NCI-H146 treated with DMSO at 0.1 percent for 48 hours (cell line): Measurements from ENCODE around the gene PDS5B.
"Not testable (repeated sequence)": the region's sequence is repeated elsewhere in the genome, so short reads cannot be mapped to it uniquely, and the experiment has no call there.

Source experiments
- DNase-seq: peaks from one replicate; lab custom pipeline; 2025; ENCODE audit not compliant: unreplicated experiment; lab: John Stamatoyannopoulos, UW

The PDS5B gene

DNA sequence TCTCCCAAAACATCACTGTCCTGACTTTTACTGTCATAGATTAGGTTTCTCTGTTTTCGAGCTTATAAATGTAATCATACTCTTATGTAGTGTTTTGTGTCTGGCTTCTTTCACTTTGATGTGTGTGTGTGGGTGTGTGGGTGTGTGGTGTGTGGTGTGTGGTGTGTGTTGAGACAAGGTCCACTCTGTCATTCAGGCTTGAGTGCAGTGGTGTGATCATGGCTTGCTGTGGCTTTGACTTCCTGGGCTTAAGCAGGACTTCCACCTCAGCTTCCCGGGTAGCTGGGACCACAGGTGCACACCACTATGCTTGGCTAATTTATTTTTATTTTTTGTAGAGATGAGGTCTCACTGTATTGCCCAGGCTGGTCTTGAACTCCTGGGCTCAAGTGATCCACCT is 59.6 kb downstream of the PDS5B start:
- DNase-seq: no peak

DNA sequence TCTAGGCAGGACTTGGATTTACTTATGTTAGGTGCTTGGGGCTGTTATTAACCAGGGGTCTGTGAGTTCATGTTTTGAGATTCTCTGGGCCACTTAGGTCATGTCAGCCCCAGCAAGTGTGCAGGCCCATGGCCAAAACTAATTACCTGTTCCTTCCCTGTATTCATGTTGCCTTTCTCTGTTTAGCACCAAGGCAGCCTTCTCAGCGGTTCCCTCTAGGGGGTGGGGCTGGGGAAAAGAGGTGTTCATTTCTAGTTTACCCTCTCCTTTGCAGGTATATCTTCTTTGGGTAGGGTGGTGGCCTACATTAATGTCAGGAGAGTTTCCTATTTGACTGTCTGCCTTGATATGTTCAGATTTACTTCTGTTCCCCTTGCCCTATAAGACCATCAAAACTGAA is 61.7 kb downstream of the PDS5B start:
- DNase-seq: no peak

DNA sequence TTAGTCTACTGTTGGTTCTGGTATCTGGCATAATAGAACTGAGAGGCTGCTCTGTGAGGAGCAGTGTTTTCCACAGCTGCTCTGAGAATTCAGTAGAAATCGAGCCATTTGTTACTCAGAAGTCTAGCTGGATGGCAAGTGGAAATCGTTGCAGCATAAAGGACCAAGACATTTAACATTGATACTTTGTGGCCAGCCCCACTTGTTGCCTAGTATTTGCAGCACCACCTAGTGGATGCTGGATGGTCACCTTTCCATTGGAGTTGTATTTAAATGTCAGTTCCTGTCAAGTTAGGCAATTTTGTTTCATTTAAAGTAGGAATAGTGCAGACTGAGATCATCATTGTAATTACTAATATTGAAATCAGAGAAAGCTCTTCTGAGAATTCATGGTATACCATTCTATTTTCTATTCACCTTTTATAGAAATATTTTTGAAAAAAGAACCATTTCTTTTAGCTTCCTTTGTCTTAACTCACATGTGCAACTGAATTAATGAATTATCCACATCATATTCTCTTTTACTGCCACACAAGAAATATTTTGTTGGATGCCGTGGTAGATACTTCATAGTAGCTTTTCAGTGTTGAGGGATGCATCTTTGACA is 64.6 kb downstream of the PDS5B start:
- DNase-seq: peak; percentile 60

DNA sequence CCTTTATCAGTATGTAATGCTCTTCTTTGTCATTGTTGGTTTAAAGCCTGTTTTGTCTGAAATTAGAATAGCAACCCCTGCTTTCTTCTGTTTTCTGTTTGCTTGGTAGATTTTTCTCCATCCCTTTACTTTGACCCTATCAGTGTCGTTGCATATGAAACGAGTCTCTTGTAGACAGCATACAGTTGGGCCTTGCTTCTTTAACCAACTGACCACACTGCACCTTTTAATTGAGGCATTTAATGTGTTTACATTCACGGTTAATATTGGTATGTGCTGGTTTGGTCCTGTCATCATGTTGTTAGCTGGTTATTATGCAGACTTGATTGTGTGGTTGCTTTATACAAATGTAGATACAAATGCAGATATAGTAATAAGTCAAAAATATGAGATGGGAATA is 71.1 kb downstream of the PDS5B start:
- DNase-seq: no peak

DNA sequence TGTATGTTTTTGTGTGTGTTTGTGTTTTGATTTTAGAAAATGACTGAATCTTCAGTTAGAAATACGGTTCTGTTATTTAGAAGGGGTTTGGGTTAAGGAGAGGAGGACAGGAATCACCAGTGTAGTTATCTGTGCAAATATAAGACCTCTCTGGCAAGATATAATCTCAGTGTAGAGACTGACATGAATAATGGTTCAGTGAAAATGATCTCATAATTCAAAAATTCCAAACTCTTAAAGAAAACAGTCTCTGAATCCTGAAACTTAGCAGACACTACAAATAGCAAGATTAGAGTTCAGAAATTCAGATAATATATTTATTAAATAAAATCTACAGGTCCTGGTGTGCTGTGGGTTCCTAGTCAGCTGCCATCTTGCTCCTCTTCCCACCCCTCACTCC is 73.5 kb downstream of the PDS5B start:
- no peak for DNase-seq

DNA sequence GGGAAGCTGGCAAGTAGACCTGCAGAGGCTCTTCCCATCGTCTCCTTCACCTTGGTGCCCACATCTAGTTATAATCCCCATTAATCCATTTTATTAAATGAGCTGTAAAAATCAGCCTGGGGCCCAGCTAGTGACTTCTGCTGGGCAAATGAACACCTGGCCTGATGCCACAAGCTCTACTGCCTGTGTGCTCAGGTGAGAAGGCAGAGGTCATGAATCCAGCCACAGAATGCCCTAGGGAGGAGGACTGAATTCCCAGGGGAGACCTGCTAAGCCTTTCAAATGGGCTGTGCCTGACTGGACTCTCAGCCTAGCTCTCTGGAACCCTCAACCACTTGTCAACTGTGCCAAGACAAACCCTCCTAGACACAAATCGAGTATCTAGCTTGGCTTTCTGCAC is 74.0 kb downstream of the PDS5B start:
- peak; percentile 15 for DNase-seq

DNA sequence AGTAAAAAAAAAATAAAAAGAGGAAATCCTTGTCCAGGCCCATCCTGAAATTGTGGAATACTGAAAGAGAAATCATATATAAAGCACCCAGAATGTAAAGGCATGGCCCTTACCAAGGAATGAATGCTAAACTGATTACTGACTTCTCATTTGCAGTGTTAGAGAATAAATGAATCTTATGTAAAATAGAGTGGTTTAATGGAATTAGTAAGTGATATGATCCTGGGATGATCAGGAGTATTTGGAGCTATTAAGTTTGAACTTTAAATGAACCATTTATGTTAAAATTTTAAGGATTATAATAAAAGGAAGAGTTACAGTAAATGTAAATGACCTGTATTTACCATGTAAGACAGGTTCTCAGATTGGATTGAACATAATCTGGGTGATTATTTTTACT is 75.4 kb downstream of the PDS5B start:
- no peak for DNase-seq

DNA sequence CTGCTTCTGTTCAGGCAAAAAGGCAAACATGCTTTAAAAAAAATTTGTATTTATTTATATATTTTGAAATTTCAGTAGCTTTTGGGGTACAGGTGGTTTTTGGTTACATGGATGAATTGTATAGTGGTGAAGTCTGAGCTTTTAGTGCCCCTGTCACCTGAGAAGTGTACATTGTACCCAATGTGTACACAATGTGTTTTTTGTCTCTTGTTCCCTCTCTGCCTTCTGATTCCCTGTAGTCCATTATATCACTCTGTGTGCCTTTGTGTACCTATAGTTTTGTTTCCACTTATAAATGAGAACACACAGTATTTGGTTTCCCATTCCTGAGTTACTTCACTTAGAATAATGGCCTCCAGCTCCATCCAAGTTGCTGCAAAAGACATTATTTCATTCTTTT is 77.4 kb downstream of the PDS5B start:
- peak; percentile 66 for DNase-seq

DNA sequence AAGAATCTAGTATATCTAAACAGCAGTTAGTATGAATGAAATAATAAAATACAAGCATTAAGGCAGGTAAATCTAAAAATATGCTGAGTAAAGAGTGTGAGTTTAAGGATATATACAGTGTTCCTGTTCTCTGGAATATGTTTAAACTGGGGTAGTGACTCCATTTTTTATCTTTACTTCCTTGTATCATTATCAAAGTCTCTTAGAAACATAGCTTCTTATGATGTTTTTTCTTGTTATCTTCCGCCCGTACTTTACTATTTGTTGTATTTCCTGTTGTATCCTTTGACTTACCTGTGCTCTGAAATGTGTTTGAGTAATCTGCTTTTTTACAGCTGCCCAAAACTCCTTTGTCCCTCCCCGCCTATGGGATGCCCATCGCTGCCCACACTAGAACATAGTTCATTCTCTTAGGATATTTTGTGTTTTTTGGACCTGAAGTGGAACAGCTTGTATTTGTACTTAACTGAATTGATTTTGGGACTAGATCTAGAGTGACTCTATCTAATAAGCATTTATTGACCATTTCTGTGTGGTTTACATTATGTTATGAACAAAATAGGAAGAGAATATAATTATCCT is 80.8 kb downstream of the PDS5B start:
- no peak for DNase-seq

DNA sequence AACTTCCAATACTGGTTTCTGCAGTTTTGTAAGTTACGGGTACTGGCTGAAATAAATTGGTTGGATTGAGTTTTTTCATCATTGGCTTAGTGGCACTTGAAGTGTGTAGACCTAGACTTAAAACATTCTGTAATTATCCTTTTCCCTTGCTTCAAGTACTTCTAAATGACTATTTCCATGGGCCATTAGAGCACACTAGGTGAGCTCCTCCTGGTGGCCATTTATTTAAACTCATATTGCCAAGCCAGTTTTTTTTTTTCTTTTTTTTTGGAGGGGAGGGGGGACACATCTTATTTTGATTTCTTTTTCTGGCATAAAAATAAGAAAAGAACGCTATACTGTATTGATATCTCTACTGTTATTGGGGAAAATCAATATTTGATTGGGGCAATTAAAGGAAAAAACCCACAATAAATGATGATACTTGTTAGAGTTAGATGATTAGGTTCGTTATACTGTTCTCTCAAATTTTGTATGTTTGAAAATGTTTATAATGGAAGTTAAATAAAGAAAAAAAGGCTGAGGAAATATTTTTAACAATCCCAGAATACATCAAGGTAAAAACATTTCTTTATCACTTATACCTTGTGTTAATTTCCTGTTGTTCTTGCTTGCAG is 82.9 kb downstream of the PDS5B start:
- peak; percentile 33 for DNase-seq

DNA sequence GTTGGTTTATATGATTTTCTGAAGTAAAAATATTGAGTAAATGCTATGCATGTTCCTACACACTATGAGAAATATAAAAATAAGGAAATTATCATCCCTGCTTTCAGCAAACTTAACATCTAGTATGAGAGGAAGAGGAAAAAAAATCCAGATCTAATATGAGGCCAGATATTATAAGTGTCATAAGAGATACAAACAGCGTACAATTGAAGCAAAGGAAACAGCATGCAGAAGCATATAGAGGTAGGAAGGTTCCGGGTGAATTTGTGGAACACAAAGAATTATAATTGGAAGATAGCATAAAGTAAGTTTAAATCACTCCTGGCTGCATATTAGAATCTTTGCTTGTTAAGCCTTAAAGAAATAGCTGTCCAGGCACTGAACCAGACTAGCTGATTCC is 88.3 kb downstream of the PDS5B start:
- DNase-seq: no peak

DNA sequence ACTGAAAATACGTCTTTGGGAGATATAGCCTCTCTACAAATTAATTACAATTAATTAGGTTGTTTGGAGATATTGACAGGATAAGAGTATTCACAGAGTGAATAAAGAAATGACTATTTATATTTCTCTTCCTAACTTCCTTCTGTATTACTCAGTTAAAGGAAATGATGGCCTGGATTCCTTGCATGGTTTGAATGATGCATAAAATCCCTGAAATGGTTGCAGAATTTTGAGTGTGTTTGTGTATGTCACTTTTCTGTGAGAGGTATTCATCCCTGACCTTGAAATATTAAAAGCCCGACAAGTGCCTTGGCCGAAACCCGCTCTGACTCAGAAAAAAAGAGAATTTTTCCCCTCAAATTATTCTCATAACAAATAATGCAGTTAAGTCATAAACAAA is 90.0 kb downstream of the PDS5B start:
- DNase-seq: no peak

DNA sequence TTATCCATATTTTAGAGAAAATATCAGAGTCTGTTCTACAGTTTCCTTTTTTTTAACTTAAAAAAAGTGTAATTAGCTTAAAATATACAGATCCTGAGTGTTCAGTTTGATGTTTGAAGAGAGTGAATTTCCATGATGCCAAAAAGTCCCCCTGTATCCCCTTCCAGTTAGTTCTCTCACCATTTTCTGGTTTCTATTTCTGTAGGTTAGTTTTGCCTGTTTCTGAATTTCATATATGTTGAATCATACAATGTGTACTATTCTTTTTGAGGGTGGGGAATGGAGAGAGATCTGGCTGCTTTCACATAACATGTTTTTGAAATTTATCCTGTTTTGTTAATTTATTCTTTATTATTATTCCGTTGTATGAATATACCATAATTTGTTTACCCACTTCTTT is 95.9 kb downstream of the PDS5B start:
- DNase-seq: no peak

DNA sequence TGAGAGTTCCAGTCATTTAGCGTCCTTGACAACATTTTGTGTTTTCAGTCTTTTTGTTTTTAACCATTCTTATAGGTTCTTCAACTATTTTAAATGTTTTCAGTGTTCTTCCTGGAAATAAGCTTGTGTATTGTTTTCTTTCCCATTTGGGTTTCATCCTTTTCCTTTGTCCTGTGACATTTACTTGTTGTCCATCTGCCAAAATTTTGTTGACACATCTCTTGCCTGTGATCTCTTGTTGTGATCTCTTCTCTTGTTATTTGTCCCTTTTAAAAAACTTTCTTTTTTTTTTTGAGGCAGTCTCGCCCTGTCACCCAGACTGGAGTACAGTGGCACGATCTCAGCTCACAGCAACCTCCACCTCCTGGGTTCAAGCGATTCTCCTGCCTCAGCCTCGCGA is 96.5 kb downstream of the PDS5B start:
- DNase-seq: no peak

DNA sequence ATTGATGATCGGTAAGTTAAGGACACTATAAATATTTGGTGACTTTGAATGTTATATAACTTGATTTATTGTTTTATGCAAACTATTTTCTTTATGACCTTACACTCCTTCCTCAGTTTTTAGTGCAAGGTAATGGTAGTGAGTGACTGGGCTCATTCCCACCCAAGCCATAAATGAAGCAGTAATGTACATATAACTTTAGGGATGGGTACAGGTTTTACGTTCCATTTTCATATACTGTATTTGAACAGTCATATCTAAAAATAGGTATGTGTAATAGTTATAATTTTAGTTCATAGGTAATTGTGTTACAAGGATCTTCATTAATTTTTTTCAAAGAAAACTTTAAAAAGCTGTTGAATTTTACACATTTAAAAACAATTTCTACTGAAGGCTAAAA is 101.0 kb downstream of the PDS5B start:
- no peak for DNase-seq

DNA sequence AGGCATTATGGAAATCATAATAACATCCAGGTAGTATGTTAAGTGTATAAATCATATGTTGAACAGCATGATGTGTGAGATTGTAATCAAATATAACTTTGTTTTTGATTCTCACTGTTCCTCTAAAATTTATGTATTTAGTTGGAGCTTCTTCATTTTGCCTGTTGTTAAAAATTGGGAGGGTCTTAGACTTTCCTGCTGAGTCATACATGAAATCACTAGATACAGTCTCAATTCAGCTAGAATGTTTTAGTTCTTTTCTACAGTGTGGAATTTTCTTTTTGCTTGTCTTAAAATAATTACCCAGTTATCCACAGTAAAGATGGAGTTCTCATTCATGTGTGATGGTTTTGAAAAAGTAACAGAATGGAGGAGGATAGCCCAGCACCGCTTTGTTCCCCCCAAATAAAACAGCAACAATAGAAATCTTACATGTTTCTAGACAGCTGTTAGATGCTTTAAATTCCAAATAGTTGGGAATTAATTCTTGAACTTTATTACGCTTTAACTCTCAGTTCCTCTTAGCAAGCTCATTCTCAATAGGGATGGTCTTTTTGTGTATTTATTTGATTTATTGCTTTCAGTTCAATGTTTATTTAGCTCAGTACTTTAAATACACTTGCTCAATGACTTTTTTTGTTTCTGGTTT is 109.5 kb downstream of the PDS5B start:
- no peak for DNase-seq

DNA sequence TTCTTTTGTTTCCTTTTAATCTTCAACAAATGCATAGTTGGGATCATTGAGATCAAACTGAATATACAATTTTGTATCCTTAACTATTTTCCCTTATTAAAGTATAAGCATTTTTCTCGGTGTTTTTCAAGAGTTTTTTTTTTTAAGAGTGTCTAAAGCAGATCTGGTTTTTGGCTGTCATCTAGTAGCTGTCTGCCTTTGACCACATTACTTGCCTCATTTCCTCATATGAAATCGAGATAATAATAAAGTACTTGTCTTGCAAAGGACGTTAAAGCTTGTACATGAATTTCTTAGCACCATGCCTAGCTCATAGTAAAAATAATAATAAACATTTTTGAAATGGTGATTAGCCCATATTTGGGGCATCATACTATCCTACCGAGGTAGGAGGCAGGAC is 121.2 kb downstream of the PDS5B start:
- no peak for DNase-seq

DNA sequence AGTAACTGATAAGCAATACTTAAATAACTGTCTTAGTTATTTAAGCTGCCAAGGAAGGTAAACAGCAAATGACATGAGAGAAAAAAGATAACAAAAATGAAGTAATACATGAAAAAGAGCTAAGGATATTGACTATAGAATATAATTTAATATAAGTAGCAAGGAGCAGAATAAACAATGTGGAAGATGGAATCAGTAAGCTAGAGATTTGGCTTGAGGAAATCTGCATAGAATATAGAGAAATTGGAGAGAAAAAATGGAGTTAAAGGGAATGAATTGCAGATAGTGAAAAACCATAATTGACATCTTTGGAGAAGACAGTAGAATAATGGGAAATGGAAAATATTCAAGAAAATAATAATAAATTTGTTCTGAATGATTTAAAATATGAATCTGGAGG is 127.1 kb downstream of the PDS5B start:
- DNase-seq: no peak

DNA sequence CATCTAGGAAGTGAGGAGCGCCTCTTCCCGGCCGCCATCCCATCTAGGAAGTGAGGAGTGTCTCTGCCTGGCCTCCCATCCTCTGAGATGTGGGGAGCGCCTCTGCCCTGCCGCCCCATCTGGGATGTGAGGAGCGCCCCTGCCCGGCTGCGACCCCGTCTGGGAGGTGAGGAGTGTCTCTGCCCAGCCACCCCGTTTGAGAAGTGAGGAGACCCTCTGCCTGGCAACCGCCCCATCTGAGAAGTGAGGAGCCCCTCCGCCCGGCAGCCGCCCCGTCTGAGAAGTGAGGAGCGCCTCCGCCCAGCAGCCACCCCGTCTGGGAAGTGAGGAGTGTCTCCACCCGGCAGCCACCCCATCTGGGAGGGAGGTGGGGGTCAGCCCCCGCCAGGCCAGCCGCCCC is 129.9 kb downstream of the PDS5B start:
- DNase-seq: not testable (repeated sequence)

DNA sequence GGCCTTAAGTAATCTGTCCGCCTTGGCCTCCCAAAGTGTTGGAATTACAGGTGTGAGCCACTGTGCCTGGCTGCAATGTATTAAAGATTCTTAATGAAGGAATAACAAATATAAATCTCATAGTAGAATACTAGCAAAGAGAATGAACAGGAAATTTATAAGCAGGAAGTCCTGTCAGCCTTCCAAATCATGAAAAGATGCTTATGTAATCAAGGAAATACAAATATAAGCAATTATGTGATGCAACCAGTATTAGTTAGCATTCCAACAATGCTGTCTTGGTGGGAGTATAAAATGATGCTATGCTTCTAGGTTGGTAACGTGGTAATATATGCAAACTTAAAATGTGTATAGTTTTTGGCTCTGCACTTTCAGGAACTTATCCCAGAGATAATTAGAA is 133.8 kb downstream of the PDS5B start:
- DNase-seq: no peak

DNA sequence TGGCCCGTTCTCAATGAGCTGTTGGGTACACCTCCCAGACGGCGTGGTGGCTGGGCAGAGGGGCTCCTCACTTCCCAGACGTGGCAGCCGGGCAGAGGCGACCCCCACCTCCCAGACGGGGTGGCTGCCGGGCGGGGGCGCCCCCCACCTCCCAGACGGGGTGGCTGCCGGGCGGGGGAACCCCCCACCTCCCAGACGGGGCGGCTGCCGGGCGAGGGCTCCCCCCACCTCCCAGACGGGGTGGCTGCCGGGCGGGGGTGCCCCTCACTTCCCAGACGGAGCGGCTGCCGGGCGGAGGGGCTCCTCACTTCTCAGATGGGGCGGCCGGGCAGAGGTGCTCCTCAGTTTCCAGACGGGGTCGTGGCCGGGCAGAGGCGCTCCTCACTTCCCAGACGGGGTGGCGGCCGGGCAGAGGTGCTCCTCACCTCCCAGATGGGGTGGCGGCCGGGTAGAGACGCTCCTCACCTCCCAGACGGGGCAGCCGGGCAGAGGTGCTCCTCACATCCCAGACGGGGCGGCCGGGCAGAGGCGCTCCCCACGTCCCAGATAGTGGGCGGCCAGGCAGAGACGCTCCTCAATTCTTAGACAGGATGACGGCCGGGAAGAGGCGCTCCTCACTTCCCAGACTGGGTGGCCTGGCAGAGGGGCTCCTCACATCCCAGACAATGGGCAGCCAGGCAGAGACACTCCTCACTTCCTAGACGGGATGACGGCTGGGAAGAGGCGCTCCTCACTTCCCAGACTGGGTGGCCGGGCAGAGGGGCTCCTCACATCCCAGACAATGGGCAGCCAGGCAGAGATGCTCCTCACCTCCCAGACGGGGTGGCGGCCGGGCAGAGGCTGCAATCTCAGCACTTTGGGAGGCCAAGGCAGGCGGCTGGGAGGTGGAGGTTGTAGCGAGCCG is 135.1 kb downstream of the PDS5B start:
- not testable (repeated sequence) for DNase-seq
